GM12878 (cell line): ENCODE data around the gene PMAIP1. TPM values are rescaled to one million over a fixed set of nuclear protein-coding genes. Genes with fewer than 3 reads are reported as not detected.

Experiments
- BCL3 ChIP-seq: IDR thresholded peaks from 2 replicates; pipeline ENCODE4 v1.6.1; 2011; ENCODE audit warnings: borderline replicate concordance, low read depth, mild to moderate bottlenecking, moderate library complexity, low read length; ENCODE audit not compliant: insufficient read depth, poor library complexity, severe bottlenecking
- BMI1 ChIP-seq: fragments of 450-650 bp; IDR thresholded peaks from 2 replicates; pipeline ENCODE4 v1.6.1; 2016; ENCODE audit warnings: mild to moderate bottlenecking, moderate library complexity, borderline replicate concordance
- CHD4 ChIP-seq: fragments of 200-600 bp; sonication (generic); IDR thresholded peaks from 2 replicates; pipeline ENCODE4 v1.6.1; 2016; ENCODE audit warnings: mild to moderate bottlenecking
- CREB1 ChIP-seq: IDR thresholded peaks from 2 replicates; pipeline ENCODE4 v1.6.1; 2012; ENCODE audit warnings: low read depth, mild to moderate bottlenecking, inconsistent platforms
- EED ChIP-seq: sonication (generic); IDR thresholded peaks from 2 replicates; pipeline ENCODE4 v1.6.1; 2016; ENCODE audit warnings: antibody characterized with exemption, low read depth
- EP300 ChIP-seq, 2 experiments: fragments of 150-350 bp in 1 of 2; IDR thresholded peaks; 2 replicates each; pipeline ENCODE4 v1.6.1; 2011 to 2012; ENCODE audit warnings: low read depth in 2 of 2, low read length in 2 of 2, borderline replicate concordance in 1 of 2, improper control_type of control experiment in 1 of 2, inconsistent platforms in 1 of 2; ENCODE audit not compliant: control insufficient read depth in 1 of 2
- LARP7 ChIP-seq: fragments of 450-650 bp; IDR thresholded peaks from 2 replicates; pipeline ENCODE4 v1.6.1; 2017; ENCODE audit warnings: mild to moderate bottlenecking
- MTA3 ChIP-seq: IDR thresholded peaks from 2 replicates; pipeline ENCODE4 v1.6.1; 2012; ENCODE audit warnings: low read length, inconsistent platforms, borderline replicate concordance
- MXI1 ChIP-seq: fragments of 150-350 bp; IDR thresholded peaks from 2 replicates; pipeline ENCODE4 v1.6.1; 2011; ENCODE audit warnings: low read depth, mild to moderate bottlenecking, inconsistent platforms, low read length, improper control_type of control experiment
- NFIC ChIP-seq: IDR thresholded peaks from 2 replicates; pipeline ENCODE4 v1.6.1; 2012; ENCODE audit warnings: low read depth, mild to moderate bottlenecking, inconsistent platforms, low read length, moderate library complexity
- PML ChIP-seq: IDR thresholded peaks from 2 replicates; pipeline ENCODE4 v1.6.1; 2012; ENCODE audit warnings: low read length, inconsistent platforms
- RUNX3 ChIP-seq: IDR thresholded peaks from 2 replicates; pipeline ENCODE4 v1.6.1; 2012; ENCODE audit warnings: low read length, inconsistent platforms
- SMAD1 ChIP-seq: fragments of 450-650 bp; IDR thresholded peaks from 2 replicates; pipeline ENCODE4 v1.6.1; 2018; ENCODE audit warnings: mild to moderate bottlenecking, low read depth; ENCODE audit not compliant: partially characterized antibody
- SRF ChIP-seq, 2 experiments: IDR thresholded peaks; 2 replicates each; pipeline ENCODE4 v1.6.1; 2011; ENCODE audit warnings: low read depth in 2 of 2, low read length in 2 of 2, mild to moderate bottlenecking in 1 of 2, moderate library complexity in 1 of 2
- TCF12 ChIP-seq: IDR thresholded peaks from 2 replicates; pipeline ENCODE4 v1.6.1; 2011; ENCODE audit warnings: low read depth, mild to moderate bottlenecking, low read length
- TCF7 ChIP-seq: IDR thresholded peaks from 2 replicates; pipeline ENCODE4 v1.6.1; 2014; ENCODE audit warnings: antibody characterized with exemption, borderline replicate concordance
- ZBED1 ChIP-seq: IDR thresholded peaks from 2 replicates; pipeline ENCODE4 v1.6.1; 2016; ENCODE audit warnings: borderline replicate concordance
- polyA plus RNA-seq, 11 experiments: library from polyadenylated mRNA; depleted of rRNA in 4 of 11; unstranded in 6 of 11; stranded (reverse) in 5 of 11; fragments of >200 nt; fragmentation: Nextera tagmentation in 4 of 11; fragmentation: Illumina TruSeq in 1 of 11; extraction: Ambion mirVana in 4 of 11; extraction: Trizol in 1 of 11; gene quantifications; 1 replicate in 1 of 11; 2 replicates in 10 of 11; pipeline versions ENCODE4 v1.2.1 to v1.2.3, GENCODE V29; 2011 to 2016; ENCODE audit warnings: inconsistent platforms in 2 of 11, missing spikeins in 2 of 11, low read depth in 1 of 11
- total RNA-seq, 4 experiments: library from RNA; depleted of rRNA in 3 of 4; stranded (reverse); fragments of >200 nt in 3 of 4; fragmentation: Illumina TruSeq in 1 of 4; extraction: Trizol in 1 of 4; gene quantifications; 2 replicates each; pipeline versions ENCODE4 v1.2.1 to v1.2.3, GENCODE V29; 2013 to 2021
- TF ChIP-seq, protein P1 (sequence below): fragments of 150-350 bp; IDR thresholded peaks from 2 replicates; pipeline ENCODE4 v1.6.1; 2016; ENCODE audit warnings: low read depth, low read length
- TF ChIP-seq, protein P2 (sequence below): fragments of 450-650 bp; formaldehyde crosslinking; IDR thresholded peaks from 2 replicates; pipeline ENCODE4 v1.4.0; 2020; ENCODE audit warnings: mild to moderate bottlenecking, moderate library complexity
- TF ChIP-seq, protein P3 (sequence below): IDR thresholded peaks from 2 replicates; pipeline ENCODE4 v1.6.1; 2011; ENCODE audit warnings: mild to moderate bottlenecking, low read depth, low read length, moderate library complexity; ENCODE audit not compliant: insufficient replicate concordance

Gene PMAIP1
- total and polyA plus RNA-seq, 10 of the 15 experiments (the other 5 are each of a cell fraction or from before 2014, with no cell fraction given), result 74.0 to 219 (median 112) TPM

DNA sequence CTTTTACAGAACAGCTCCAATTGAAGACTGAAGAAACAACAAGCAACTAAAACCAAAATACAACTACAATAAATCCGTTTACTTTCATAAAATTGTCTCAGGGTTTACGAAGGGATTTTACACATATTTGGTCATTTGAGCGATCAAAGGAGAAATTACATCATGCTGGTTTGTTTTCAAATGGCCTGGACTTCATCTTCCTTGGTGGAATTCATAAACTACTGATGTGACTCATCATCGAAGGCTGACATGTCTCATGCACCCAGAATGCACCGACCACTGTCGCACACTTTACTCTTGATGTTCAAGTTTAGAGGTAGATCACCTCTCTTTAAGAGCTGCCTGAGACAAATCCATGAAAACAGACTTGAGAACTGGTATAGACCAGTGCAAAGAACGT is 25.6 kb upstream of the PMAIP1 start (continued):
- TF ChIP-seq, protein P1, sequence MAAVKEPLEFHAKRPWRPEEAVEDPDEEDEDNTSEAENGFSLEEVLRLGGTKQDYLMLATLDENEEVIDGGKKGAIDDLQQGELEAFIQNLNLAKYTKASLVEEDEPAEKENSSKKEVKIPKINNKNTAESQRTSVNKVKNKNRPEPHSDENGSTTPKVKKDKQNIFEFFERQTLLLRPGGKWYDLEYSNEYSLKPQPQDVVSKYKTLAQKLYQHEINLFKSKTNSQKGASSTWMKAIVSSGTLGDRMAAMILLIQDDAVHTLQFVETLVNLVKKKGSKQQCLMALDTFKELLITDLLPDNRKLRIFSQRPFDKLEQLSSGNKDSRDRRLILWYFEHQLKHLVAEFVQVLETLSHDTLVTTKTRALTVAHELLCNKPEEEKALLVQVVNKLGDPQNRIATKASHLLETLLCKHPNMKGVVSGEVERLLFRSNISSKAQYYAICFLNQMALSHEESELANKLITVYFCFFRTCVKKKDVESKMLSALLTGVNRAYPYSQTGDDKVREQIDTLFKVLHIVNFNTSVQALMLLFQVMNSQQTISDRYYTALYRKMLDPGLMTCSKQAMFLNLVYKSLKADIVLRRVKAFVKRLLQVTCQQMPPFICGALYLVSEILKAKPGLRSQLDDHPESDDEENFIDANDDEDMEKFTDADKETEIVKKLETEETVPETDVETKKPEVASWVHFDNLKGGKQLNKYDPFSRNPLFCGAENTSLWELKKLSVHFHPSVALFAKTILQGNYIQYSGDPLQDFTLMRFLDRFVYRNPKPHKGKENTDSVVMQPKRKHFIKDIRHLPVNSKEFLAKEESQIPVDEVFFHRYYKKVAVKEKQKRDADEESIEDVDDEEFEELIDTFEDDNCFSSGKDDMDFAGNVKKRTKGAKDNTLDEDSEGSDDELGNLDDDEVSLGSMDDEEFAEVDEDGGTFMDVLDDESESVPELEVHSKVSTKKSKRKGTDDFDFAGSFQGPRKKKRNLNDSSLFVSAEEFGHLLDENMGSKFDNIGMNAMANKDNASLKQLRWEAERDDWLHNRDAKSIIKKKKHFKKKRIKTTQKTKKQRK, result no peak
- TF ChIP-seq, protein P2, sequence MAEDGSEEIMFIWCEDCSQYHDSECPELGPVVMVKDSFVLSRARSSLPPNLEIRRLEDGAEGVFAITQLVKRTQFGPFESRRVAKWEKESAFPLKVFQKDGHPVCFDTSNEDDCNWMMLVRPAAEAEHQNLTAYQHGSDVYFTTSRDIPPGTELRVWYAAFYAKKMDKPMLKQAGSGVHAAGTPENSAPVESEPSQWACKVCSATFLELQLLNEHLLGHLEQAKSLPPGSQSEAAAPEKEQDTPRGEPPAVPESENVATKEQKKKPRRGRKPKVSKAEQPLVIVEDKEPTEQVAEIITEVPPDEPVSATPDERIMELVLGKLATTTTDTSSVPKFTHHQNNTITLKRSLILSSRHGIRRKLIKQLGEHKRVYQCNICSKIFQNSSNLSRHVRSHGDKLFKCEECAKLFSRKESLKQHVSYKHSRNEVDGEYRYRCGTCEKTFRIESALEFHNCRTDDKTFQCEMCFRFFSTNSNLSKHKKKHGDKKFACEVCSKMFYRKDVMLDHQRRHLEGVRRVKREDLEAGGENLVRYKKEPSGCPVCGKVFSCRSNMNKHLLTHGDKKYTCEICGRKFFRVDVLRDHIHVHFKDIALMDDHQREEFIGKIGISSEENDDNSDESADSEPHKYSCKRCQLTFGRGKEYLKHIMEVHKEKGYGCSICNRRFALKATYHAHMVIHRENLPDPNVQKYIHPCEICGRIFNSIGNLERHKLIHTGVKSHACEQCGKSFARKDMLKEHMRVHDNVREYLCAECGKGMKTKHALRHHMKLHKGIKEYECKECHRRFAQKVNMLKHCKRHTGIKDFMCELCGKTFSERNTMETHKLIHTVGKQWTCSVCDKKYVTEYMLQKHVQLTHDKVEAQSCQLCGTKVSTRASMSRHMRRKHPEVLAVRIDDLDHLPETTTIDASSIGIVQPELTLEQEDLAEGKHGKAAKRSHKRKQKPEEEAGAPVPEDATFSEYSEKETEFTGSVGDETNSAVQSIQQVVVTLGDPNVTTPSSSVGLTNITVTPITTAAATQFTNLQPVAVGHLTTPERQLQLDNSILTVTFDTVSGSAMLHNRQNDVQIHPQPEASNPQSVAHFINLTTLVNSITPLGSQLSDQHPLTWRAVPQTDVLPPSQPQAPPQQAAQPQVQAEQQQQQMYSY (CRISPR knock-in tag), result no peak
- TF ChIP-seq BCL3, result peak; percentile 84
- peak; percentile 43; the same call in 1 of the 2 replicates for TF ChIP-seq CREB1
- TF ChIP-seq SRF (IDR thresholded peaks at IDR 0.05; ENCODE audit: low read depth in 2 of 2, low read length in 2 of 2), result peak in 1 of 2 experiments; percentile 55; a peak in 1 of 4 replicates
- TF ChIP-seq MTA3, result no peak
- TF ChIP-seq TCF12, result no peak
- TF ChIP-seq ZBED1, result peak; percentile 77; the same call in 1 of the 2 replicates
- no peak for TF ChIP-seq LARP7
- peak; percentile 88; the same call in 1 of the 2 replicates for TF ChIP-seq TCF7
- peak; percentile 95 for TF ChIP-seq EED
- TF ChIP-seq PML, result no peak; the same call in 1 of the 2 replicates
- no peak for TF ChIP-seq CHD4
- TF ChIP-seq, protein P3, sequence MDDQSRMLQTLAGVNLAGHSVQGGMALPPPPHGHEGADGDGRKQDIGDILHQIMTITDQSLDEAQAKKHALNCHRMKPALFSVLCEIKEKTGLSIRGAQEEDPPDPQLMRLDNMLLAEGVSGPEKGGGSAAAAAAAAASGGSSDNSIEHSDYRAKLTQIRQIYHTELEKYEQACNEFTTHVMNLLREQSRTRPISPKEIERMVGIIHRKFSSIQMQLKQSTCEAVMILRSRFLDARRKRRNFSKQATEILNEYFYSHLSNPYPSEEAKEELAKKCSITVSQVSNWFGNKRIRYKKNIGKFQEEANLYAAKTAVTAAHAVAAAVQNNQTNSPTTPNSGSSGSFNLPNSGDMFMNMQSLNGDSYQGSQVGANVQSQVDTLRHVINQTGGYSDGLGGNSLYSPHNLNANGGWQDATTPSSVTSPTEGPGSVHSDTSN, result no peak
- TF ChIP-seq SMAD1, result no peak
- TF ChIP-seq EP300 (IDR thresholded peaks at IDR 0.05; ENCODE audit: borderline replicate concordance in 1 of 2, control insufficient read depth in 1 of 2, low read depth in 2 of 2, low read length in 2 of 2), result no peak
- TF ChIP-seq NFIC, result peak; percentile 87; the same call in 1 of the 2 replicates
- TF ChIP-seq MXI1, result no peak
- TF ChIP-seq BMI1, result no peak
- peak; percentile 77; the same call in 1 of the 2 replicates for TF ChIP-seq RUNX3
